WTC11 (cell line): ENCODE results near the gene SWAP70. TPM values are rescaled to one million over a fixed set of nuclear protein-coding genes. Genes with fewer than 3 reads are reported as not detected.

Experiments
- ELF4 ChIP-seq: sonication (generic); formaldehyde crosslinking; IDR thresholded peaks from 2 replicates; pipeline ENCODE4 v1.8.1; 2022; ENCODE audit warnings: low read depth, mild to moderate bottlenecking, moderate library complexity, missing genetic modification reagents
- ERG ChIP-seq: fragments of 250-450 bp; sonication (Bioruptor Pico); IDR thresholded peaks from 2 replicates; pipeline ENCODE4 v1.8.0; 2021; ENCODE audit warnings: mild to moderate bottlenecking
- GTF2I ChIP-seq: fragments of 250-450 bp; sonication (Bioruptor Pico); conservative IDR thresholded peaks from 2 replicates; pipeline ENCODE4 v1.4.0; 2021; ENCODE audit warnings: mild to moderate bottlenecking
- IRF2 ChIP-seq: sonication (generic); formaldehyde crosslinking; IDR thresholded peaks from 2 replicates; pipeline ENCODE4 v1.8.0; 2022; ENCODE audit warnings: low read depth, missing genetic modification reagents, borderline replicate concordance
- JAZF1 ChIP-seq: fragments of 250-450 bp; sonication (Bioruptor Pico); IDR thresholded peaks from 2 replicates; pipeline ENCODE4 v1.9.0; 2021; ENCODE audit warnings: moderate library complexity, mild to moderate bottlenecking, inconsistent platforms
- MAX ChIP-seq: sonication (generic); formaldehyde crosslinking; IDR thresholded peaks from 2 replicates; pipeline ENCODE4 v1.8.0; 2022; ENCODE audit warnings: mild to moderate bottlenecking, missing genetic modification reagents
- MXD4 ChIP-seq: fragments of 250-450 bp; sonication (Bioruptor Pico); IDR thresholded peaks from 2 replicates; pipeline ENCODE4 v1.8.0; 2021; ENCODE audit warnings: mild to moderate bottlenecking, moderate library complexity, borderline replicate concordance
- MYBL2 ChIP-seq: sonication (generic); formaldehyde crosslinking; IDR thresholded peaks from 2 replicates; pipeline ENCODE4 v1.8.1; 2023; ENCODE audit warnings: mild to moderate bottlenecking, moderate library complexity, missing genetic modification reagents
- NR2C2 ChIP-seq: sonication (generic); formaldehyde crosslinking; IDR thresholded peaks from 2 replicates; pipeline ENCODE4 v1.8.0; 2022; ENCODE audit warnings: mild to moderate bottlenecking, missing genetic modification reagents
- TCF7 ChIP-seq: sonication (generic); formaldehyde crosslinking; IDR thresholded peaks from 2 replicates; pipeline ENCODE4 v1.8.0; 2022; ENCODE audit warnings: mild to moderate bottlenecking, low read depth, missing genetic modification reagents, moderate library complexity
- USF2 ChIP-seq: sonication (generic); formaldehyde crosslinking; IDR thresholded peaks from 2 replicates; pipeline ENCODE4 v1.8.1; 2023; ENCODE audit warnings: mild to moderate bottlenecking, missing genetic modification reagents, moderate library complexity
- ZNF138 ChIP-seq: sonication (generic); formaldehyde crosslinking; conservative IDR thresholded peaks from 2 replicates; pipeline ENCODE4 v1.8.1; 2022; ENCODE audit warnings: mild to moderate bottlenecking, moderate library complexity, missing genetic modification reagents
- ZNF219 ChIP-seq: sonication (generic); formaldehyde crosslinking; IDR thresholded peaks from 2 replicates; pipeline ENCODE4 v1.8.0; 2023; ENCODE audit warnings: missing genetic modification reagents, mild to moderate bottlenecking, borderline replicate concordance
- ZNF263 ChIP-seq: sonication (generic); formaldehyde crosslinking; IDR thresholded peaks from 2 replicates; pipeline ENCODE4 v1.8.1; 2022; ENCODE audit warnings: low read depth, mild to moderate bottlenecking, moderate library complexity, missing genetic modification reagents
- ZNF317 ChIP-seq: sonication (generic); formaldehyde crosslinking; IDR thresholded peaks from 2 replicates; pipeline ENCODE4 v1.8.1; 2023; ENCODE audit warnings: low read depth, mild to moderate bottlenecking, moderate library complexity, missing genetic modification reagents, borderline replicate concordance
- ZNF396 ChIP-seq: fragments of 250-450 bp; sonication (Bioruptor Pico); IDR thresholded peaks from 2 replicates; pipeline ENCODE4 v1.8.0; 2021; ENCODE audit warnings: mild to moderate bottlenecking, moderate library complexity, borderline replicate concordance
- ZNF425 ChIP-seq: fragments of 250-450 bp; sonication (Bioruptor Pico); conservative IDR thresholded peaks from 2 replicates; pipeline ENCODE4 v1.9.0; 2021; ENCODE audit warnings: mild to moderate bottlenecking
- ZNF532 ChIP-seq: fragments of 250-450 bp; sonication (Bioruptor Pico); IDR thresholded peaks from 2 replicates; pipeline ENCODE4 v1.9.0; 2021; ENCODE audit warnings: mild to moderate bottlenecking, borderline replicate concordance
- total RNA-seq: library from RNA; stranded (reverse); gene quantifications from 3 replicates; pipeline ENCODE4 v1.2.3, GENCODE V29; 2021
- TF ChIP-seq, protein P1 (sequence below): fragments of 250-450 bp; sonication (Bioruptor Pico); IDR thresholded peaks from 2 replicates; pipeline ENCODE4 v1.9.0; 2021; ENCODE audit warnings: moderate library complexity, mild to moderate bottlenecking, inconsistent platforms, borderline replicate concordance
- TF ChIP-seq, protein P2 (sequence below): sonication (generic); formaldehyde crosslinking; IDR thresholded peaks from 2 replicates; pipeline ENCODE4 v1.8.1; 2022; ENCODE audit warnings: mild to moderate bottlenecking, missing genetic modification reagents, moderate library complexity, borderline replicate concordance
- TF ChIP-seq, protein P3 (sequence below): sonication (generic); formaldehyde crosslinking; IDR thresholded peaks from 2 replicates; pipeline ENCODE4 v1.8.1; 2022; ENCODE audit warnings: low read depth, missing genetic modification reagents, borderline replicate concordance
- TF ChIP-seq, protein P4 (sequence below): sonication (generic); formaldehyde crosslinking; IDR thresholded peaks from 2 replicates; pipeline ENCODE4 v1.8.1; 2023; ENCODE audit warnings: mild to moderate bottlenecking, moderate library complexity, missing genetic modification reagents

Gene SWAP70
- total RNA-seq, 1 experiment from 2014 or later, result 24.1 TPM

DNA sequence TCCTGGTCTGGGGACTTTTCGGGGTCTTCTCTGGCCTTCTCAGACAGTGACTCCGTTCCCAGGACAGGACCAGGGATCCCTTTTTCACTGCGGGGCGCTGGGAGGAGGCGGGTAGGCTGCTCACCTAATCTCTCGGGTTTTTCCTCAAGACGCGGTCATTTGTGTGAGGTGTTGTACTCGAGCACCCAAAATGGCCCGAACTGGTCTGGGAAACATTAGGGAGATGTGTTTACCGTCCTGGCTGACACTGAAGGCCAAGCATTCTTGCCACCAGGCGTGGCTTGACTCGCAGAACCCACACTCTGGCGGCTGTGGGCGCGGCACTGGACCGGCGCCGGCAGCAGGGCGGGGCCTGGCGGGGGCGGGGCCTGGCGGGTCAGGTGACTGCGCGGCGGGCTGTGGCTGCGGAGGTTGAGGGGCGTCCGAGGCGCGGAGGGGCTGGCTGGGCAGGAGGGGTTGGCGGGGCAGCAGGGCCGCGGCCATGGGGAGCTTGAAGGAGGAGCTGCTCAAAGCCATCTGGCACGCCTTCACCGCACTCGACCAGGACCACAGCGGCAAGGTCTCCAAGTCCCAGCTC lies at the start of gene SWAP70 (continued):
- TF ChIP-seq ZNF532 (CRISPR knock-in tag), result no peak
- no peak for TF ChIP-seq IRF2 (CRISPR knock-in tag)
- TF ChIP-seq, protein P1, sequence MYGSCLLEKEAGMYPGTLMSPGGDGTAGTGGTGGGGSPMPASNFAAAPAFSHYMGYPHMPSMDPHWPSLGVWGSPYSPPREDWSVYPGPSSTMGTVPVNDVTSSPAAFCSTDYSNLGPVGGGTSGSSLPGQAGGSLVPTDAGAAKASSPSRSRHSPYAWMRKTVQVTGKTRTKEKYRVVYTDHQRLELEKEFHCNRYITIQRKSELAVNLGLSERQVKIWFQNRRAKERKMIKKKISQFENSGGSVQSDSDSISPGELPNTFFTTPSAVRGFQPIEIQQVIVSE (CRISPR knock-in tag), result no peak
- TF ChIP-seq NR2C2 (CRISPR knock-in tag), result no peak
- TF ChIP-seq, protein P2, sequence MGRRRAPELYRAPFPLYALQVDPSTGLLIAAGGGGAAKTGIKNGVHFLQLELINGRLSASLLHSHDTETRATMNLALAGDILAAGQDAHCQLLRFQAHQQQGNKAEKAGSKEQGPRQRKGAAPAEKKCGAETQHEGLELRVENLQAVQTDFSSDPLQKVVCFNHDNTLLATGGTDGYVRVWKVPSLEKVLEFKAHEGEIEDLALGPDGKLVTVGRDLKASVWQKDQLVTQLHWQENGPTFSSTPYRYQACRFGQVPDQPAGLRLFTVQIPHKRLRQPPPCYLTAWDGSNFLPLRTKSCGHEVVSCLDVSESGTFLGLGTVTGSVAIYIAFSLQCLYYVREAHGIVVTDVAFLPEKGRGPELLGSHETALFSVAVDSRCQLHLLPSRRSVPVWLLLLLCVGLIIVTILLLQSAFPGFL, result no peak
- TF ChIP-seq ZNF263 (CRISPR knock-in tag), result no peak
- no peak; the same call in 1 of the 2 replicates for TF ChIP-seq MAX (CRISPR knock-in tag)
- no peak for TF ChIP-seq ZNF396 (CRISPR knock-in tag)
- TF ChIP-seq GTF2I (CRISPR knock-in tag), result no peak
- peak; percentile 89 for TF ChIP-seq USF2 (CRISPR knock-in tag)
- no peak for TF ChIP-seq TCF7 (CRISPR knock-in tag)
- TF ChIP-seq ZNF317 (CRISPR knock-in tag), result no peak
- TF ChIP-seq ZNF138 (CRISPR knock-in tag), result 0 out of 2 replicates have a peak, but pooled peaks have one; percentile 31
- no peak for TF ChIP-seq ZNF425 (CRISPR knock-in tag)
- no peak for TF ChIP-seq ELF4 (CRISPR knock-in tag)
- TF ChIP-seq, protein P3, sequence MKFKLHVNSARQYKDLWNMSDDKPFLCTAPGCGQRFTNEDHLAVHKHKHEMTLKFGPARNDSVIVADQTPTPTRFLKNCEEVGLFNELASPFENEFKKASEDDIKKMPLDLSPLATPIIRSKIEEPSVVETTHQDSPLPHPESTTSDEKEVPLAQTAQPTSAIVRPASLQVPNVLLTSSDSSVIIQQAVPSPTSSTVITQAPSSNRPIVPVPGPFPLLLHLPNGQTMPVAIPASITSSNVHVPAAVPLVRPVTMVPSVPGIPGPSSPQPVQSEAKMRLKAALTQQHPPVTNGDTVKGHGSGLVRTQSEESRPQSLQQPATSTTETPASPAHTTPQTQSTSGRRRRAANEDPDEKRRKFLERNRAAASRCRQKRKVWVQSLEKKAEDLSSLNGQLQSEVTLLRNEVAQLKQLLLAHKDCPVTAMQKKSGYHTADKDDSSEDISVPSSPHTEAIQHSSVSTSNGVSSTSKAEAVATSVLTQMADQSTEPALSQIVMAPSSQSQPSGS, result no peak
- no peak for TF ChIP-seq ERG (CRISPR knock-in tag)
- TF ChIP-seq JAZF1 (CRISPR knock-in tag), result no peak
- TF ChIP-seq MXD4 (CRISPR knock-in tag), result no peak
- no peak for TF ChIP-seq ZNF219
- TF ChIP-seq MYBL2 (CRISPR knock-in tag), result no peak
- TF ChIP-seq, protein P4, sequence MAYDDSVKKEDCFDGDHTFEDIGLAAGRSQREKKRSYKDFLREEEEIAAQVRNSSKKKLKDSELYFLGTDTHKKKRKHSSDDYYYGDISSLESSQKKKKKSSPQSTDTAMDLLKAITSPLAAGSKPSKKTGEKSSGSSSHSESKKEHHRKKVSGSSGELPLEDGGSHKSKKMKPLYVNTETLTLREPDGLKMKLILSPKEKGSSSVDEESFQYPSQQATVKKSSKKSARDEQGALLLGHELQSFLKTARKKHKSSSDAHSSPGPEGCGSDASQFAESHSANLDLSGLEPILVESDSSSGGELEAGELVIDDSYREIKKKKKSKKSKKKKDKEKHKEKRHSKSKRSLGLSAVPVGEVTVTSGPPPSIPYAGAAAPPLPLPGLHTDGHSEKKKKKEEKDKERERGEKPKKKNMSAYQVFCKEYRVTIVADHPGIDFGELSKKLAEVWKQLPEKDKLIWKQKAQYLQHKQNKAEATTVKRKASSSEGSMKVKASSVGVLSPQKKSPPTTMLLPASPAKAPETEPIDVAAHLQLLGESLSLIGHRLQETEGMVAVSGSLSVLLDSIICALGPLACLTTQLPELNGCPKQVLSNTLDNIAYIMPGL (CRISPR knock-in tag), result 0 out of 2 replicates have a peak, but pooled peaks have one; percentile 21
